Loucy (cell line): Measurements from ENCODE around the gene KLK4.

Source experiments
- H2AFZ ChIP-seq: fragments of 200-600 bp; sonication (generic); 2 replicates; pipeline ENCODE4 v1.6.0; 2016; ENCODE audit warnings: antibody characterized with exemption, mild to moderate bottlenecking, low read length, moderate library complexity
- H3F3A ChIP-seq: fragments of 200-600 bp; 2 replicates; pipeline ENCODE4 v1.6.0; 2016; ENCODE audit warnings: antibody characterized with exemption, low read depth, mild to moderate bottlenecking
- H3K27me3 ChIP-seq: fragments of 200-600 bp; sonication (generic); 2 replicates; pipeline ENCODE4 v1.6.1; 2014; ENCODE audit warnings: low read length, mild to moderate bottlenecking; ENCODE audit not compliant: insufficient read depth, poor library complexity, severe bottlenecking
- H3K36me3 ChIP-seq: fragments of 200-600 bp; sonication (generic); 2 replicates; pipeline ENCODE4 v1.6.1; 2016; ENCODE audit warnings: low read length; ENCODE audit not compliant: insufficient read depth
- H3K4me1 ChIP-seq: fragments of 200-600 bp; sonication (generic); 2 replicates; pipeline ENCODE4 v1.5.1; 2014; ENCODE audit warnings: low read length, mild to moderate bottlenecking; ENCODE audit not compliant: insufficient read depth, poor library complexity, severe bottlenecking
- H3K4me2 ChIP-seq: fragments of 200-600 bp; sonication (generic); 2 replicates; pipeline ENCODE4 v1.6.0; 2014; ENCODE audit warnings: antibody characterized with exemption, low read length, low read depth, mild to moderate bottlenecking; ENCODE audit not compliant: poor library complexity, severe bottlenecking
- H3K4me3 ChIP-seq: fragments of 200-600 bp; sonication (generic); 2 replicates; pipeline ENCODE4 v1.5.1; 2014; ENCODE audit warnings: low read length, mild to moderate bottlenecking, mixed read lengths; ENCODE audit not compliant: poor library complexity, severe bottlenecking
- H3K79me2 ChIP-seq: fragments of 200-600 bp; sonication (generic); 2 replicates; pipeline ENCODE4 v1.6.1; 2014; ENCODE audit warnings: low read length; ENCODE audit not compliant: insufficient read depth
- H3K9ac ChIP-seq: fragments of 200-600 bp; sonication (generic); 2 replicates; pipeline ENCODE4 v1.6.0; 2014; ENCODE audit warnings: mild to moderate bottlenecking, low read depth, low read length, moderate library complexity; ENCODE audit not compliant: poor library complexity, severe bottlenecking
- H3K9me2 ChIP-seq: fragments of 200-600 bp; sonication (generic); replicated peaks from 2 replicates; pipeline ENCODE4 v1.6.1; 2016; ENCODE audit warnings: low read depth, low read length, mixed read lengths
- H3K9me3 ChIP-seq: fragments of 200-600 bp; sonication (generic); 2 replicates; pipeline ENCODE4 v1.6.1; 2014; ENCODE audit warnings: mild to moderate bottlenecking, antibody characterized with exemption, low read length, low read depth; ENCODE audit not compliant: insufficient read depth
- H4K20me1 ChIP-seq: fragments of 200-600 bp; sonication (generic); 2 replicates; pipeline ENCODE4 v1.6.0; 2014; ENCODE audit warnings: antibody characterized with exemption, low read length, mild to moderate bottlenecking; ENCODE audit not compliant: insufficient read depth, poor library complexity, severe bottlenecking
- EZH2phosphoT487 ChIP-seq: fragments of 200-600 bp; IDR thresholded peaks from 2 replicates; pipeline ENCODE4 v1.6.1; 2018; ENCODE audit warnings: antibody characterized with exemption, mild to moderate bottlenecking, moderate library complexity, borderline replicate concordance
- TF ChIP-seq, protein P1 (sequence below): fragments of 200-600 bp; sonication (generic); conservative IDR thresholded peaks from 2 replicates; pipeline ENCODE4 v1.5.1; 2014; ENCODE audit warnings: mild to moderate bottlenecking, antibody characterized with exemption, low read length

KLK4 gene

DNA sequence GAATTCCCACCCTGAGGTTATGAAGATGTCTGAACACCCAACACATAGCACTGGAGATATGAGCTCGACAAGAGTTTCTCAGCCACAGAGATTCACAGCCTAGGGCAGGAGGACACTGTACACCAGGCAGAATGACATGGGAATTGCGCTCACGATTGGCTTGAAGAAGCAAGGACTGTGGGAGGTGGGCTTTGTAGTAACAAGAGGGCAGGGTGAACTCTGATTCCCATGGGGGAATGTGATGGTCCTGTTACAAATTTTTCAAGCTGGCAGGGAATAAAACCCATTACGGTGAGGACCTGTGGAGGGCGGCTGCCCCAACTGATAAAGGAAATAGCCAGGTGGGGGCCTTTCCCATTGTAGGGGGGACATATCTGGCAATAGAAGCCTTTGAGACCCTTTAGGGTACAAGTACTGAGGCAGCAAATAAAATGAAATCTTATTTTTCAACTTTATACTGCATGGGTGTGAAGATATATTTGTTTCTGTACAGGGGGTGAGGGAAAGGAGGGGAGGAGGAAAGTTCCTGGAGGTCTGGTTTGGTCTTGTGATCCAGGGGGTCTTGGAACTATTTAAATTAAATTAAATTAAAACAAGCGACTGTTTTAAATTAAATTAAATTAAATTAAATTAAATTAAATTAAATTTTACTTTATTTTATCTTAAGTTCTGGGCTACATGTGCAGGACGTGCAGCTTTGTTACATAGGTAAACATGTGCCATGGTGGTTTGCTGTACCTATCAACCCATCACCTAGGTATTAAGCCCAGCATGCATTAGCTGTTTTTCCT, 49.5 kb downstream of the KLK4 start:
- H3K9me3 ChIP-seq, result peaks cover 5% of the 10 kb centered on the region; the same call in 1 of the 2 replicates
- no peaks in the 10 kb centered on the region for H4K20me1 ChIP-seq
- H3K9ac ChIP-seq, result no peak overlapping the region
- no peaks in the 10 kb centered on the region for H3K9me2 ChIP-seq
- no peak overlapping the region for H3K4me3 ChIP-seq
- no peaks in the 10 kb centered on the region for H3K27me3 ChIP-seq
- H3F3A ChIP-seq, result no peaks in the 10 kb centered on the region
- no peaks in the 10 kb centered on the region for H3K36me3 ChIP-seq
- H3K4me1 ChIP-seq, result no peaks in the 10 kb centered on the region
- no peak overlapping the region for H3K4me2 ChIP-seq
- no peaks in the 10 kb centered on the region for H3K79me2 ChIP-seq
- no peak overlapping the region for H2AFZ ChIP-seq
- TF ChIP-seq, protein P1, sequence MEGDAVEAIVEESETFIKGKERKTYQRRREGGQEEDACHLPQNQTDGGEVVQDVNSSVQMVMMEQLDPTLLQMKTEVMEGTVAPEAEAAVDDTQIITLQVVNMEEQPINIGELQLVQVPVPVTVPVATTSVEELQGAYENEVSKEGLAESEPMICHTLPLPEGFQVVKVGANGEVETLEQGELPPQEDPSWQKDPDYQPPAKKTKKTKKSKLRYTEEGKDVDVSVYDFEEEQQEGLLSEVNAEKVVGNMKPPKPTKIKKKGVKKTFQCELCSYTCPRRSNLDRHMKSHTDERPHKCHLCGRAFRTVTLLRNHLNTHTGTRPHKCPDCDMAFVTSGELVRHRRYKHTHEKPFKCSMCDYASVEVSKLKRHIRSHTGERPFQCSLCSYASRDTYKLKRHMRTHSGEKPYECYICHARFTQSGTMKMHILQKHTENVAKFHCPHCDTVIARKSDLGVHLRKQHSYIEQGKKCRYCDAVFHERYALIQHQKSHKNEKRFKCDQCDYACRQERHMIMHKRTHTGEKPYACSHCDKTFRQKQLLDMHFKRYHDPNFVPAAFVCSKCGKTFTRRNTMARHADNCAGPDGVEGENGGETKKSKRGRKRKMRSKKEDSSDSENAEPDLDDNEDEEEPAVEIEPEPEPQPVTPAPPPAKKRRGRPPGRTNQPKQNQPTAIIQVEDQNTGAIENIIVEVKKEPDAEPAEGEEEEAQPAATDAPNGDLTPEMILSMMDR, result no peak
- no peak for TF ChIP-seq EZH2phosphoT487

DNA sequence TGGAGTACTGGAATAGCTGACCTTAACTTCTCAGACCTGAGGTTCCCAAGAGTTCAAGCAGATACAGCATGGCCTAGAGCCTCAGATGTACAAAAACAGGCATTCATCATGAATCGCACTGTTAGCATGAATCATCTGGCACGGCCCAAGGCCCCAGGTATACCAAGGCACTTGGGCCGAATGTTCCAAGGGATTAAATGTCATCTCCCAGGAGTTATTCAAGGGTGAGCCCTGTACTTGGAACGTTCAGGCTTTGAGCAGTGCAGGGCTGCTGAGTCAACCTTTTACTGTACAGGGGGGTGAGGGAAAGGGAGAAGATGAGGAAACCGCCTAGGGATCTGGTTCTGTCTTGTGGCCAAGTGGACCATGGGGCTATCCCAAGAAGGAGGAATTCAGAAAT, 50.2 kb downstream of the KLK4 start:
- Histone ChIP-seq H3F3A (no peaks in the 10 kb centered on the region), H2AFZ (no peak overlapping the region), H3K79me2 (no peaks in the 10 kb centered on the region), H4K20me1 (no peaks in the 10 kb centered on the region), H3K9ac (no peak overlapping the region), H3K4me1 (no peaks in the 10 kb centered on the region), H3K4me2 (no peak overlapping the region), H3K9me2 (no peaks in the 10 kb centered on the region), H3K36me3 (no peaks in the 10 kb centered on the region), H3K9me3 (peaks cover 5% of the 10 kb centered on the region; the same call in 1 of the 2 replicates), H3K27me3 (no peaks in the 10 kb centered on the region), H3K4me3 (no peak overlapping the region)
- TF ChIP-seq EZH2phosphoT487, result no peak
- TF ChIP-seq, protein P1, result no peak

DNA sequence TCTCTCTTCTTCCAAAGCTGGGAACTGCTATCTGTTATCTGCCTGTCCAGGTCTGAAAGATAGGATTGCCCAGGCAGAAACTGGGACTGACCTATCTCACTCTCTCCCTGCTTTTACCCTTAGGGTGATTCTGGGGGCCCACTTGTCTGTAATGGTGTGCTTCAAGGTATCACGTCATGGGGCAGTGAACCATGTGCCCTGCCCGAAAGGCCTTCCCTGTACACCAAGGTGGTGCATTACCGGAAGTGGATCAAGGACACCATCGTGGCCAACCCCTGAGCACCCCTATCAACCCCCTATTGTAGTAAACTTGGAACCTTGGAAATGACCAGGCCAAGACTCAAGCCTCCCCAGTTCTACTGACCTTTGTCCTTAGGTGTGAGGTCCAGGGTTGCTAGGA, 51.3 kb downstream of the KLK4 start:
- H3K4me1 ChIP-seq, result no peaks in the 10 kb centered on the region
- H3K9ac ChIP-seq, result no peak overlapping the region
- TF ChIP-seq, protein P1, result no peak
- TF ChIP-seq EZH2phosphoT487, result no peak
- no peaks in the 10 kb centered on the region for H3K79me2 ChIP-seq
- H3F3A ChIP-seq, result no peaks in the 10 kb centered on the region
- H2AFZ ChIP-seq, result no peak overlapping the region
- H3K4me3 ChIP-seq, result no peak overlapping the region
- no peak overlapping the region for H3K4me2 ChIP-seq
- no peaks in the 10 kb centered on the region for H4K20me1 ChIP-seq
- H3K27me3 ChIP-seq, result no peaks in the 10 kb centered on the region
- H3K9me3 ChIP-seq, result peaks cover 5% of the 10 kb centered on the region; the same call in 1 of the 2 replicates
- H3K36me3 ChIP-seq, result no peaks in the 10 kb centered on the region
- H3K9me2 ChIP-seq, result no peaks in the 10 kb centered on the region
